ENCODE measurements around the gene ARFIP1. TPM values are rescaled to one million over a fixed set of nuclear protein-coding genes. Genes with fewer than 3 reads are reported as not detected.
A peak's percentile ranks its signal among the peaks of the same experiment; 100 is the strongest.

Gene ARFIP1
- total and polyA plus RNA-seq, 12 donors: 7.4 to 18.7 (median 14.9) TPM

DNA sequence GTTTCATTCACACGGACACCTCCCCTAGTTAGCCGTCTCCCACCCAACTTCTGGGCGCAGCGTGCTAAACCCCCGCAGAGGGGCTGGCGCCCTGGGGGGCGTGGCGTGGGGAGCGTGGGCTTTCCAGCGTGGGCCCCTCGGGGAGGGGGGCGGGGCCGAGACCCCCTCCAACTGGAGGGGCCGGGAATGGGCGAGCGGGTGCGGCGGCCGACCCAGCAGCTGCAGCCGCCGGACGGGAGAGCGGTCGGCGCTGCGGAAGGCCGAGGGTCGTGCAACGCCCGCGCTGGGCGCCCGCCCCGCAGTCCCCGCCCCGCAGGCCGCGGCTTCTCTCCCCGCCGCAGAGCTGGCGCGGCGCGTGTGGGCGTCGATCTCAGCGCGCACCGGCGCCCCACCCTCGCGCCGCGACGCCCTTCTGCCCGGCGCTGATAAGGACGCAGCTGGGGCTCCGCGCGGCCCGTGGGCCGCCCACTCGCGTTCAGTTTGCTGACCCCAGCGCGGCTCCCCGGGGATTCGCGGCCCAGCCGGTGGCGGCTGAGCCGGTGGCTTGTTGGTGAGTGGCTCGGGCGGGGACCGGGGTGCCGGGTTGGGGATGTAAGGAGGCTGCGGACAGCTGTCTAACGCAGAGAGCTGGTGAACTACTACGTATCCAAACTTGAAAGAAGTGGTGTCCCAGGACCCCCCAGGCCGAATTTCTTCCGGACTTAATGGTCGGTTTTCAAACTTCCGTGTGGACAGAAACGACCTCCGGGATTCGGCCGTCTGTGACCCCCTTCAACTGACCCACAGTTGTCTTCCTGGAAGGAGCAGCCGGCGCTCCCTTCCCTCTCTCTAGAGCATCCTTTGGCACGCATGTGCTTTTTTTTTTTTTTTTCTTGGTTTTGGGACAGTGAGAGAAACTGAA, 157.8 kb downstream of the ARFIP1 start:
- DNase-seq (peak; percentile 23 to 35), ATAC-seq (peak; percentile 31 to 67 (median 52))
- peak overlapping the region in 2 of 10 donors; percentile 19 to 26 for H3K27ac ChIP-seq
- no peaks in the 10 kb centered on the region for H3K9me3 ChIP-seq
- peaks cover 0 to 31% (median 23%) of the 10 kb centered on the region in 9 donors for H3K4me1 ChIP-seq
- intact Hi-C loops (cut with DNase I): no loop called here
- WGBS, 2 donors: 1% methylated on average over 87 to 90 of the region's 91 CpGs
- TF ChIP-seq, protein P1, sequence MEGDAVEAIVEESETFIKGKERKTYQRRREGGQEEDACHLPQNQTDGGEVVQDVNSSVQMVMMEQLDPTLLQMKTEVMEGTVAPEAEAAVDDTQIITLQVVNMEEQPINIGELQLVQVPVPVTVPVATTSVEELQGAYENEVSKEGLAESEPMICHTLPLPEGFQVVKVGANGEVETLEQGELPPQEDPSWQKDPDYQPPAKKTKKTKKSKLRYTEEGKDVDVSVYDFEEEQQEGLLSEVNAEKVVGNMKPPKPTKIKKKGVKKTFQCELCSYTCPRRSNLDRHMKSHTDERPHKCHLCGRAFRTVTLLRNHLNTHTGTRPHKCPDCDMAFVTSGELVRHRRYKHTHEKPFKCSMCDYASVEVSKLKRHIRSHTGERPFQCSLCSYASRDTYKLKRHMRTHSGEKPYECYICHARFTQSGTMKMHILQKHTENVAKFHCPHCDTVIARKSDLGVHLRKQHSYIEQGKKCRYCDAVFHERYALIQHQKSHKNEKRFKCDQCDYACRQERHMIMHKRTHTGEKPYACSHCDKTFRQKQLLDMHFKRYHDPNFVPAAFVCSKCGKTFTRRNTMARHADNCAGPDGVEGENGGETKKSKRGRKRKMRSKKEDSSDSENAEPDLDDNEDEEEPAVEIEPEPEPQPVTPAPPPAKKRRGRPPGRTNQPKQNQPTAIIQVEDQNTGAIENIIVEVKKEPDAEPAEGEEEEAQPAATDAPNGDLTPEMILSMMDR (IDR thresholded peaks at IDR 0.05): no peak
- H3K27me3 ChIP-seq: peaks cover 0 to 96% (median 61%) of the 10 kb centered on the region in 7 donors
- H3K4me3 ChIP-seq: peak overlapping the region; percentile 37 to 65 (median 60)
- no peaks in the 10 kb centered on the region for H3K36me3 ChIP-seq

DNA sequence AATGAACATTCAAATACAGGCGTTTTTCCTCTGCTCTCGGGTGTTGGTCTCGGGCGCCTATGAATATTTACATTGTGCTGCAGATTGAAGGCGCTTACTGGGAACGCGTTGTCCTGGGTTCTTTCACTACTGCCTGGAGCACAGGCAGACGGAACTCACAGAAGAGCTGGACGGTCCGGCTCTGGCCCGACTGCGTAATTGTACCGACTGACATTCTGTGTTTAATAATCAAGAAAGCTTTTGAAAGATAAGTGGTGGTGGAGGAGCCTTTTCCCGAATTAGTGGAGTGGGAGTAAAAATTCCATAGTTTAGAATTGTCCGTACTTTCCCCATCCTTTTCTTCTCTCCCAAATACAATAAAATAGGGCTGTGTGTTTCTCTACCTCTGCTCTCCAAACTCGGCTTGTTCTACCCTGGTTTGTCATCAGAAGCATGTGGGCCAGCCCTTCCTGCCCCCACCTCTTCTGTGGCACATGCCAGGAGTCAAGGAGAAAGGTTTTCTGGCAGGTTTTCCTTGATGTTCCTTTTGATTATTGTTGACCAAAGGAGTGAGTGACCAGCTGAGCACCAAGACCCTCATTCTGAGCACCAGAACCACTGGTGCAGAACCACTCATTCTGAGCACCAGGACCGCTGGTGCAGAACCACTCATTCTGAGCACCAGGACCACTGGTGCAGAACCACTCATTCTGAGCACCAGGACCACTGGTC, 158.6 kb downstream of the ARFIP1 start:
- peak in 5 of 8 donors; percentile 1 to 31 (median 13) for ATAC-seq
- H3K36me3 ChIP-seq: no peaks in the 10 kb centered on the region
- no peak overlapping the region for H3K27ac ChIP-seq
- DNase-seq: no peak
- H3K27me3 ChIP-seq: peaks cover 0 to 89% (median 61%) of the 10 kb centered on the region in 7 donors
- TF ChIP-seq, protein P1 (IDR thresholded peaks at IDR 0.05): no peak
- peaks cover 0 to 31% (median 23%) of the 10 kb centered on the region in 9 donors for H3K4me1 ChIP-seq
- H3K4me3 ChIP-seq: peak overlapping the region; percentile 37 to 65 (median 60)
- H3K9me3 ChIP-seq: no peaks in the 10 kb centered on the region
- intact Hi-C loops (cut with DNase I): no loop called here
- 23 to 30% methylated on average over 17 of the region's 17 CpGs for WGBS, 2 donors

DNA sequence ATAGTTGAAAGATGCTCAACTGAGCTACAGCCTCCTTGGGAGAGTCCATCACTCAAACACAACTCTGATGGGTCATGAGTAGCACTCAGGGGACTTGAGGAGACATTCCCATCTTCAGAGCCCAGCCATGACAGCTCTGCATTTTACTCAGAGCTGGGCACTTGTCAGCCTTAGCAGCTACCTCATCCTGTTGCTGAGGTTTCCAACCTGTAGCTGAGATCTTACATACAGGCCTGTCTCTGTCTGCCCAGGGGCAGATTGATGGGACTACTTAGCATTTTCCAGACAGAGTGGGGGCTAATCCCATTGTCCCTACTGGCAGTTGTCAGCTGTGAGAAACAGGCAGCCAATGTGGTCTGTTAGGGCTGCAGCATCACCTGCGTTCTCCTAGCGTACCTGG, 159.9 kb downstream of the ARFIP1 start:
- ATAC-seq: no peak
- Histone ChIP-seq H3K4me1 (peaks cover 0 to 35% (median 23%) of the 10 kb centered on the region in 9 donors), H3K27me3 (peaks cover 0 to 77% (median 58%) of the 10 kb centered on the region in 7 donors), H3K4me3 (no peak overlapping the region), H3K27ac (no peak overlapping the region), H3K36me3 (no peaks in the 10 kb centered on the region), H3K9me3 (no peaks in the 10 kb centered on the region)
- DNase-seq: no peak
- intact Hi-C loops (cut with DNase I): no loop called here
- TF ChIP-seq, protein P1 (IDR thresholded peaks at IDR 0.05): no peak
- WGBS, 2 donors: 93 to 94% methylated on average over 2 of the region's 2 CpGs

DNA sequence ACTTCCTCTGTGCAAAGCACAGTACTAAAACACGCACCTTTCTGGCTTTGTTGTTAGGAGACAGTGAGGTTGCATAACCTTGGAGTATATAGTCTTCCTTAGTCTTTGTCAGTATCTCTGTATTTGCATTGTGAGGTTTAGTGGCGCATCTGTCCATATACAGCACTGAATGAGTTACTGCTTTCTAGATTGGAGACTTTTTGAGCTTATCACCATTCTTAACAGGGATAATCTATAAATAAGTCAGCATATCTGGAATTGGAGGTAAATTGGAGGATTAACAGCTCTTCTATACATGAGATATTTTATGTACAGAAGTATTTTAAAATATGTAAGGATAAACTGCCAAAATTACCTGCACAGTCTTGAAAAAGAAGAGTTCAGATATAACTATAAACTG, 160.7 kb downstream of the ARFIP1 start:
- Histone ChIP-seq H3K4me1 (peaks cover 0 to 34% (median 22%) of the 10 kb centered on the region in 9 donors), H3K27me3 (peaks cover 0 to 68% (median 51%) of the 10 kb centered on the region in 7 donors), H3K9me3 (no peaks in the 10 kb centered on the region), H3K27ac (no peak overlapping the region), H3K4me3 (no peak overlapping the region), H3K36me3 (no peaks in the 10 kb centered on the region)
- TF ChIP-seq, protein P1 (IDR thresholded peaks at IDR 0.05): no peak
- DNase-seq (no peak), ATAC-seq (no peak)
- intact Hi-C loops (cut with DNase I): no loop called here
- WGBS, 2 donors: 93 to 95% methylated on average over 2 of the region's 2 CpGs

Measured in heart right ventricle (tissue), 16 donors.